ENCODE data around the gene PRAMEF7.
"Not testable (repeated sequence)": the region's sequence is repeated elsewhere in the genome, so short reads cannot be mapped to it uniquely, and the experiment has no call there.

PRAMEF7 gene
- 0 reads per million in 2 donors for total RNA-seq

GRCh38 chr1:12916310-12916709 is at the start of gene PRAMEF7:
Gene PRAMEF7, plus strand, starts transcription at chr1:12916610. Its CDS starts 1,083 bp downstream, at chr1:12917693.
- DNase-seq: not testable (repeated sequence)

- DNase-seq: not testable (repeated sequence)
Measured at GRCh38 chr1:12878453-12878852, 38.0 kb upstream of the PRAMEF7 start.

GRCh38 chr1:12886101-12886500 is 30.3 kb upstream of the PRAMEF7 start, which contains the start of gene PRAMEF4:
Gene PRAMEF4, minus strand, starts transcription at chr1:12886201. Its CDS starts 2,807 bp downstream, at chr1:12883394.
- DNase-seq: not testable (repeated sequence)

GRCh38 chr1:12898170-12898569 is 18.2 kb upstream of the PRAMEF7 start, which contains the start of gene PRAMEF10:
Gene PRAMEF10, minus strand, starts transcription at chr1:12898270. Its CDS starts 2,423 bp downstream, at chr1:12895847.
- not testable (repeated sequence) for DNase-seq

GRCh38 chr1:12899186-12899585 is 17.2 kb upstream of the PRAMEF7 start:
- not testable (repeated sequence) for DNase-seq

- DNase-seq: not testable (repeated sequence)
Measured at GRCh38 chr1:12903793-12904572, 12.4 kb upstream of the PRAMEF7 start.

GRCh38 chr1:12921749-12922148 is 5.3 kb downstream of the PRAMEF7 start:
- not testable (repeated sequence) for DNase-seq

- not testable (repeated sequence) for DNase-seq
Measured at GRCh38 chr1:12924368-12924767, 8.0 kb downstream of the PRAMEF7 start.

- DNase-seq: not testable (repeated sequence)
Measured at GRCh38 chr1:12947480-12947879, 31.1 kb downstream of the PRAMEF7 start, which contains the start of gene PRAMEF6. Gene PRAMEF6, minus strand, starts transcription at chr1:12947580. Its CDS starts 5,062 bp downstream, at chr1:12942518.

All from T-helper 9 cell (primary cell).